HepG2 (cell line): ENCODE measurements around the gene STK32A. TPM values are rescaled to one million over a fixed set of nuclear protein-coding genes. Genes with fewer than 3 reads are reported as not detected.

Experiments used
- ATAC-seq: fragments of 200-7000 bp; cut with Tn5 transposase; 3 replicates; pipeline ENCODE4 v1.9.1; 2020; ENCODE audit warnings: mild to moderate bottlenecking, moderate library complexity
- BruUV-seq: library from RNA; stranded (reverse); fragments of 400-500 nt; replicated peaks from 2 replicates; lab custom pipeline; 2021; lab: Mats Ljungman, UMichigan
- CTCF ChIA-PET: fragments of 300-600 bp; formaldehyde crosslinking; extraction: SDS; loops from one replicate; lab custom pipeline; 2021; ENCODE audit warnings: low total read pairs, inconsistent platforms, low intra/inter-chr PET ratio; lab: Yijun Ruan, JAX
- POLR2A ChIA-PET: fragments of 350-600 bp; sonication (Branson Sonifier 250); formaldehyde crosslinking; loops from one replicate; lab custom pipeline; 2020; ENCODE audit warnings: antibody characterized with exemption, inconsistent platforms; lab: Yijun Ruan, JAX
- DNase-seq: peaks from one replicate; pipeline ENCODE4 v3.0.0-alpha.2; 2015; ENCODE audit warnings: low spot score
- FAIRE-seq: peaks from 3 replicates; lab custom pipeline; 2011; peaks lifted over from hg19 to GRCh38; lab: Jason Lieb, UNC
- H2AFZ ChIP-seq: one replicate; pipeline ENCODE4 v1.6.1; 2011; ENCODE audit warnings: low read length, inconsistent platforms
- H3K27ac ChIP-seq: fragments of 300-600 bp; 3 replicates; pipeline ENCODE4 v1.8.0; 2011; ENCODE audit warnings: mixed run types, mild to moderate bottlenecking, mixed read lengths, low read length, inconsistent platforms; ENCODE audit not compliant: insufficient read depth; ENCODE audit errors: extremely low read length
- H3K27me3 ChIP-seq, 2 experiments: fragments of 200-600 bp in 1 of 2; 2 replicates in 1 of 2; 3 replicates in 1 of 2; pipeline versions ENCODE4 v1.6.0 to v1.8.0; 2011; ENCODE audit warnings: low read length in 2 of 2, mild to moderate bottlenecking in 2 of 2, moderate library complexity in 2 of 2, inconsistent platforms in 1 of 2; ENCODE audit not compliant: insufficient read depth in 2 of 2, control insufficient read depth in 1 of 2
- H3K36me3 ChIP-seq, 2 experiments: fragments of 200-600 bp in 1 of 2; replicated peaks in 1 of 2; 2 replicates in 1 of 2; 3 replicates in 1 of 2; pipeline versions ENCODE4 v1.5.1 to v1.8.0; 2011; ENCODE audit warnings: low read length in 2 of 2, inconsistent platforms in 1 of 2; ENCODE audit not compliant: insufficient read depth in 2 of 2, control insufficient read depth in 1 of 2
- H3K4me1 ChIP-seq: 2 replicates; pipeline ENCODE4 v1.5.1; 2012; ENCODE audit warnings: low read length, inconsistent platforms; ENCODE audit not compliant: insufficient read depth
- H3K4me2 ChIP-seq: 2 replicates; pipeline ENCODE4 v1.6.0; 2011; ENCODE audit warnings: low read depth, low read length, inconsistent platforms
- H3K4me3 ChIP-seq, 3 experiments: fragments of 200-600 bp in 1 of 3; sonication (generic), shearing (Covaris generic) in 1 of 3; replicated peaks in 1 of 3; 2 replicates each; pipeline ENCODE4 v1.5.1; 2011 to 2016; ENCODE audit warnings: low read length in 3 of 3, inconsistent platforms in 2 of 3, low read depth in 2 of 3, mild to moderate bottlenecking in 2 of 3, control low read depth in 1 of 3, mixed read lengths in 1 of 3; ENCODE audit not compliant: insufficient read depth in 1 of 3
- H3K79me2 ChIP-seq: one replicate; pipeline ENCODE4 v1.6.1; 2011; ENCODE audit warnings: low read length, inconsistent platforms; ENCODE audit not compliant: insufficient read depth
- H3K9ac ChIP-seq: 2 replicates; pipeline ENCODE4 v1.6.0; 2011; ENCODE audit warnings: mild to moderate bottlenecking, low read depth, low read length, inconsistent platforms; ENCODE audit not compliant: insufficient read depth
- H3K9me3 ChIP-seq: 2 replicates; pipeline ENCODE4 v1.5.1; 2012; ENCODE audit warnings: mild to moderate bottlenecking, low read length
- H4K20me1 ChIP-seq: 2 replicates; pipeline ENCODE4 v1.6.0; 2011; ENCODE audit warnings: inconsistent platforms, mild to moderate bottlenecking, low read length, moderate library complexity; ENCODE audit not compliant: insufficient read depth
- BRD4 ChIP-seq: sonication (generic); formaldehyde crosslinking; IDR thresholded peaks from 2 replicates; pipeline ENCODE4 v1.4.0; 2020; ENCODE audit warnings: missing genetic modification reagents
- CBX2 ChIP-seq, 2 experiments: fragments of 200-600 bp in 1 of 2; sonication (generic); formaldehyde crosslinking in 1 of 2; IDR thresholded peaks; 2 replicates each; pipeline versions ENCODE4 v1.7.0 to v1.8.1; 2018 to 2022; ENCODE audit warnings: low read depth in 2 of 2, low read length in 1 of 2, mild to moderate bottlenecking in 1 of 2, missing genetic modification reagents in 1 of 2
- HIVEP1 ChIP-seq: sonication (generic); formaldehyde crosslinking; IDR thresholded peaks from 2 replicates; pipeline ENCODE4 v1.4.0; 2020; ENCODE audit warnings: mild to moderate bottlenecking, missing genetic modification reagents
- HOXA9 ChIP-seq: sonication (generic); formaldehyde crosslinking; IDR thresholded peaks from 2 replicates; pipeline ENCODE4 v1.8.1; 2022; ENCODE audit warnings: missing genetic modification reagents, mild to moderate bottlenecking, moderate library complexity, borderline replicate concordance
- IRF9 ChIP-seq: sonication (generic); formaldehyde crosslinking; IDR thresholded peaks from 2 replicates; pipeline ENCODE4 v1.8.0; 2022; ENCODE audit warnings: missing genetic modification reagents, mild to moderate bottlenecking, borderline replicate concordance
- MIER2 ChIP-seq: IDR thresholded peaks from 2 replicates; pipeline ENCODE4 v1.6.1; 2016; ENCODE audit warnings: missing biosample characterization, missing genetic modification reagents
- ONECUT2 ChIP-seq: sonication (generic); formaldehyde crosslinking; IDR thresholded peaks from 2 replicates; pipeline ENCODE4 v1.4.0; 2020; ENCODE audit warnings: missing genetic modification reagents
- PREB ChIP-seq: sonication (generic); formaldehyde crosslinking; IDR thresholded peaks from 2 replicates; pipeline ENCODE4 v1.4.0; 2020; ENCODE audit warnings: missing genetic modification reagents
- RARG ChIP-seq: sonication (generic); formaldehyde crosslinking; IDR thresholded peaks from 2 replicates; pipeline ENCODE4 v1.4.0; 2020; ENCODE audit warnings: low read depth, mild to moderate bottlenecking, missing genetic modification reagents
- TCF7 ChIP-seq: sonication (generic); IDR thresholded peaks from 2 replicates; pipeline ENCODE4 v1.6.1; 2016; ENCODE audit warnings: antibody characterized with exemption, low read depth
- TCF7L2 ChIP-seq: IDR thresholded peaks from 2 replicates; pipeline ENCODE4 v1.6.1; 2011; ENCODE audit warnings: mild to moderate bottlenecking, low read depth, low read length, moderate library complexity
- TGIF2 ChIP-seq: IDR thresholded peaks from 2 replicates; pipeline ENCODE4 v1.6.1; 2016; ENCODE audit warnings: control low read depth, missing compliant biosample characterization
- ZBTB39 ChIP-seq: sonication (generic); formaldehyde crosslinking; IDR thresholded peaks from 2 replicates; pipeline ENCODE4 v1.5.0; 2020; ENCODE audit warnings: missing genetic modification reagents
- ZBTB4 ChIP-seq: sonication (generic); formaldehyde crosslinking; IDR thresholded peaks from 2 replicates; pipeline ENCODE4 v1.4.0; 2020; ENCODE audit warnings: missing genetic modification reagents, mild to moderate bottlenecking, borderline replicate concordance
- ZFX ChIP-seq: sonication (generic); formaldehyde crosslinking; IDR thresholded peaks from 2 replicates; pipeline ENCODE4 v1.4.0; 2020; ENCODE audit warnings: mild to moderate bottlenecking, low read depth, missing genetic modification reagents, moderate library complexity
- ZMYM2 ChIP-seq: sonication (generic); formaldehyde crosslinking; IDR thresholded peaks from 2 replicates; pipeline ENCODE4 v1.8.0; 2022; ENCODE audit warnings: mild to moderate bottlenecking, missing genetic modification reagents
- ZNF652 ChIP-seq: IDR thresholded peaks from 2 replicates; pipeline ENCODE4 v1.6.1; 2016; ENCODE audit warnings: low read depth, borderline replicate concordance
- WGBS: methylation state at CpG from one replicate; pipeline ENCODE4 v1.1.6; 2017; ENCODE audit warnings: low lambda C conversion rate; 5-methylcytosine and 5-hydroxymethylcytosine counted together
- in situ Hi-C: cut with HindIII; loops from 2 replicates; pipeline ENCODE4 v1.10.0; 2017; ENCODE audit warnings: low pct_unique_long_range_greater_than_20kb; ENCODE audit not compliant: extremely low pct_ligation_motif_present
- intact Hi-C: fragments of 100-400 bp; cut with micrococcal nuclease; formaldehyde crosslinking; loops from one replicate; pipeline ENCODE4 v1.10.0; 2022; ENCODE audit not compliant: unreplicated experiment
- polyA plus RNA-seq, 8 experiments: library from polyadenylated mRNA; depleted of rRNA in 3 of 8; stranded (reverse) in 7 of 8; unstranded in 1 of 8; fragments of >200 nt; fragmentation: Illumina TruSeq in 4 of 8; extraction: Trizol in 4 of 8; gene quantifications; 2 replicates each; pipeline versions ENCODE4 v1.2.1 to v1.2.3, GENCODE V29; 2011 to 2016; ENCODE audit warnings: low read depth in 4 of 8, missing spikeins in 1 of 8, mixed read lengths in 1 of 8; ENCODE audit not compliant: insufficient read depth in 1 of 8
- total RNA-seq, 5 experiments: library from RNA; depleted of rRNA; stranded (reverse); fragments of >200 nt; fragmentation: Illumina TruSeq; extraction: Trizol; gene quantifications; 2 replicates each; pipeline ENCODE4 v1.2.3, GENCODE V29; 2016; ENCODE audit warnings: low read depth in 1 of 5

STK32A gene
- total and polyA plus RNA-seq, 2 of the 13 experiments (the other 11 are each of a cell fraction or from before 2014, with no cell fraction given) = not detected

GRCh38 chr5:147276497-147276896 is 41.7 kb downstream of the STK32A start (continued):
- TF ChIP-seq ZBTB39 = no peak
- no peak for TF ChIP-seq ZMYM2 (CRISPR knock-in tag)
- no peak for TF ChIP-seq ZBTB4 (CRISPR knock-in tag)
- TF ChIP-seq, all 625 proteins: peak for 0

- Histone ChIP-seq H3K4me1 (no peaks in the 10 kb centered on the region), H3K27me3 (no peaks in the 10 kb centered on the region), H2AFZ (no peak overlapping the region), H4K20me1 (no peaks in the 10 kb centered on the region), H3K9ac (no peak overlapping the region), H3K36me3 (no peaks in the 10 kb centered on the region), H3K4me2 (no peak overlapping the region), H3K79me2 (no peaks in the 10 kb centered on the region), H3K9me3 (no peaks in the 10 kb centered on the region), H3K4me3 (no peak overlapping the region), H3K27ac (no peak overlapping the region)
- DNase-seq (no peak), ATAC-seq (no peak), FAIRE-seq (no peak)
- intact Hi-C loops (no loop called here), in situ Hi-C loops (no loop called here)
- ChIA-PET POLR2A (no interaction called here), CTCF (no interaction called here)
- 67% methylated on average over 1 of the region's 1 CpG for WGBS
- no TSS peak for BruUV-seq
- TF ChIP-seq ONECUT2 (CRISPR knock-in tag) (no peak), TCF7 (no peak), CBX2 (IDR thresholded peaks at IDR 0.05; ENCODE audit: low read depth, low read length) (no peak), CBX2 (CRISPR knock-in tag; IDR thresholded peaks at IDR 0.05; ENCODE audit: low read depth) (no peak), BRD4 (CRISPR knock-in tag) (no peak), ZNF652 (CRISPR knock-in tag) (no peak), HIVEP1 (no peak), TGIF2 (CRISPR knock-in tag) (no peak), RARG (no peak), IRF9 (no peak), ZFX (no peak), MIER2 (CRISPR knock-in tag) (no peak), TCF7L2 (no peak), PREB (CRISPR knock-in tag) (no peak), HOXA9 (CRISPR knock-in tag) (no peak)
Measured at GRCh38 chr5:147286296-147286695, 51.5 kb downstream of the STK32A start.
